GM19240 (cell line): ENCODE measurements around the gene RIPK4.

Experiments
- DNase-seq: peaks from one replicate; pipeline ENCODE4 v3.0.0; 2011; ENCODE audit warnings: low spot score; ENCODE audit not compliant: insufficient read length

The RIPK4 gene

DNA sequence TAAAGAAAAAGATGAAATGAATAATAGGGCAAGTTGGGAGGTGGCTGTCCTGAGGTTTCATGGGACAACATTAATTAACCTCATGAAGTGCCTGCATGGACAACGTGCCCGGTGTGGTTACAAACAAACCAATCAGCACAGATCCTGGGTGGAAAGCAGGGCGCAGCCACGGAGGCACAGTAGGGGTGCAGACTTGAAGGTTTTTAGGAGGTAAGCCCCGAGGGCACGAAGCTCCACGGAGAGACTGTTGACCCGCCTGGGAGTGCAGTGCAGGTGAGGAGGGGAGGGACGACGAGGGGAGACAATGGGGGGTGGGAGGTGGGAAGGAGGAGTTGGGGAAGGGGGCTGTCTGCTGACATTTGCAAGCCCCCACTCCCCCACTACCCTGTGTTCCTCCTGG lies 2.3 kb upstream of the RIPK4 start:
- DNase-seq, result no peak

DNA sequence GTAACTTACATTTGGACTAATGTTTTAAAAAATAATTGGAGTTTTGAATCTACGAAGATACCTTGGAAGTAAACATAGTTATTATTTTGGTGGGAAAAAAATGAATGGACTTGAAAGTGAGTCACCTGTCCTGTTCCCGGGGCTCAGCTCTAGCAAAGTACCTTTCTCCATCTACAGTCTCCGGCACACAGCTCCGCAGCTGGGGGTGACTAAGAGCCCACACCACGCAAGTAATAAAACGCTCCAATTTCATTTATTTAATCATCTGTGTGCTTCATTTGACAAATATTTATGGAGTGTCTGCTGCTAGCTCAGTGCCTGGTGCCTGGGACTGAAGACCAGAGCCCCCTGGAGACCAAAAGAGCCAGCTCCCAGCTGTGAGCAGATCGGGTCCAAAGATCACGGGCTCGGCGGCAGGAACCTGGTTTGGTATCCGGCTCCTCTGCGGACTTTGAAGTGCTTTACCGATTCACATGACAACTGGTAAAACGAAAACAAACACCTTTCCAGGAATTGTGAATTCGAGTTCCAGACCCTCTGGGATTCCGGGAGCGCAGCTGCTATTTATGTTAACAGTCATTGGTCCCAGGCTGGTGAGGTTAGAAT lies 1.7 kb upstream of the RIPK4 start:
- no peak for DNase-seq

DNA sequence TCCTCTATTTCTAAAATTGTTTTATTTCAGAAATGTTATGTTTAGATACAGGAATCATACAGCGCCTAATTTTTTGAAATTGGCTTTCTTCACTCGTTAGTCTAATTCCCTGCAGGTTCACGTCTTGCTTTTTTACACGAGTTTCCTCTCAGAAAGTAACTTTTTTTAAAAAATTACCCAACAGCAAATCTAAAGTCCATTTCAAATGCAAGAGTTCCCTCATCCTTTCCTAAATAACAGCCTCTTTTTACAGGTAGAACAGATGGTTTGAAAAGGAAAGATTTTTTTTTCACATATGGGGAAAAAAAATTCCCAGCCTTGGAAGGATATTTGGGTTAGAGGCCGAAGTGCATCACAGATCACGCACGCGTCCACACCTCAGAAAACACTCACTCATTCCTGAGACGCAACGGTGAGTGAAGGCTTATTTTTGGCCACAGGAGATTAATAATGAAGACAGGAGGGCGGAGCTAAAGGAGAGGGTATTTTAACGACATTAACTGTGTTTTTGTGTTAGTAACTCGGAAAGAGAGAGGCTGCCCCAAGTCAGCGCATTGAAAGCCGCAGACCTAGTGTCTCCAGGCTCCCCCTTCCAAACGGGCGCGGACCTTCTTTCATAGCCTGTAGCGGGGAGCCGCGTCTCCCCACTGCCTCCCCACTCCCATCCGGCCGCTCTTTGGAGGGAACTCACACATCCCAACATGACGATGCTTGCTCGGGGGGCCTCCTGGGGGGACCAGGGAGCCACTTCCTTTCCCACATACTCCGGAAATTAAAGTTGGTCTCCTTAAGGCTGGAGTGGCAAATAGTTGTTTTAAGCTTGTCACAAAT lies 969 bp upstream of the RIPK4 start:
- DNase-seq, result no peak

DNA sequence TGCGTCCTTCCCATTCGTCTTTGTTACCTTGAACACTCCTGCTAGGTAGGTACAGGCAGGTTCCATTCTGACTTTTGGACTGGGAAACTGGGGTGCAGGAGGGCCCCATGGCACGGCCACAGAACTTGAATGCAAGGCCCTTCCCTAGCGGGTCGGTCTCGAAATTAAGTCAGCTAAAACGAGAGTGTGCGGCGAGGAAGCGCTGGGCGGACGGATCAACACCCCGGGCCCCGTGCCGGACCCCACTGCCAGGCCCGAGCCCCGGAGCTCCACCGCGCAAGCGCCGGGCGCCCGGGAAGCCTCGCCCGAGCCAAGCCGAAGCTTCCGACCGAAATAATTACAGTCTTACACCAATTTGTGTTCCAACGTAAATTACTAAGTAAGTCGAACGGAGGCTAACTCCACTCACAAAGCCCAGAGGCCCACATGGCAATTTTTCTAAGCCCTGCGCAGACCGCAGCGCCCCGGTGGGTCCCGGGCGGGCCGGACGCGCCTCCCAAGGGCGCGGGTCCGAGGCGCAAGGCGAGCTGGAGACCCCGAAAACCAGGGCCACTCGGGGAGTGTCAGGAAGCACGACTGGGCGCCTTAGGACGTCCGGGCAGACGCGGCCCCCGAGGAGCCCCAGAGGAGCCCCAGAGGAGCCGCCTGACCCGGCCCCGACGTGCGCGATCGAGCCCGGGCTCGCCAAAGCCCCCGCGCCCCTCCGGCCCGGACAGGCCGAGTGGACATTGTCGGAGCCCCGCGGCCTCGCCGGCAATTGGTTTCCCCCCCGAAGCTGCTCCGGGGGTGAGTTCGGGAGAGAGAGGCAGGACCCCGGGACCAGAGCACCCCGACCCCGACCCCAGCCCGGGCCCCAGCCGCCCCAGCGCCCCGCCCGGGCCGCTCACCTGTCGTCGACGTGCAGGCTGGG lies 624 bp downstream of the RIPK4 start:
- no peak for DNase-seq

DNA sequence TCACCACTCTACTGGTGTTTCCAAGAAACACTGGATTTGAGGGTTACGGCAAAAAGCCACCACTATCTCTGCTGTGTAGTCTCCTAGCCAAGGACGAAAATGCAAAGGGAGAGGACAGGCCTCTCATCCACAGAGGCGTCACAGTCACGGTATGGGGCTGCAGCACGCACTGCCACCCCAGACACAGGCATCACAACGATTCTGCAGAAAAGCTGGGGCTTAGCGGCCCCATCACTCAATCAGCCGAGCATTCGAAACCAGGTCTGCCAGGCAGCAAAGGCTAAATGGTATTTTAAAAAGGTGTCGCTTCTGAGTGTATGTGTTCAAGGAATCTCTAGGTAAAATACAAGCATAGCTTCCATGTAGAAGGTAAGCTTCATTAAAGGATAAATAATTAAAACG lies 1.4 kb downstream of the RIPK4 start:
- DNase-seq, result no peak

DNA sequence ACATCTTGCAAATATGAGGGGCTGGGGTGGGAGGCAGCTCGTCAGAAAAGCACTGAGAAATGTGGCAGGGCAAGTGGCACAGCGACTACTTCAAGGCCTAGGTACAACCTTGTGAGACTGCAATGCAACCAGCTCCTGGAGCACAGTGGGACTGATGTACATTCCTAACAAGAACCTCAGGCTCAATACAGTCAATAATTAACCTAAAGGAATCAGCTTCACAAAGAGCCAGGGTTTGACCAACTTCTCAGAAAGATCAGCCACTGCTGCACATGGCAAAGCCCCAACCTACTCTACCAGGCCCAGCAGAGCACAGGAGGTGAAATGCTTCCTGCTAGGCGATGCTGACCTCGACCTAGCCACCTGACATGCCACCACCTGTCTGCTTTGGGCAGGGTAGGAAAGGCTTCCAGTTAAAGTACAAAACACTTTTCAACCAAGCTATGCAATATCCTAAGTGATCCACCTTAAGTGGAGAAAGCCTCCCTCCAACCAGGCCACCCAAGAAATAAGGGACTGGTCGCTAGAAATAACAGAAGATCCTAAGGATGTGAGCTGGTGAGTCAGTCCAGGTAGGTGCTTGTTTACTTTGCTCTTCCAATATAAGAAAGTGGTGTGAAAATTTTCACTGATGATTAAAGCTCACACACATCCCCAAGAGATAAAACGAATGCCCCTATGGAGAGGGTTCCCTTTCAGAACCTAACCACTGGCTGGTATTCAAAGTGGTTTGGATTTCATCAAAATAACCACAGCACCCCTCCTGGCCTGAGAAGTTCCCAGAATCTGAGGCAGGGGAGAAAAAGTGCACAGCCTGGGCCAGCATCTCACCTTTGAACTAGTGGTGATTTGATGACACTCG lies 2.1 kb downstream of the RIPK4 start:
- DNase-seq, result no peak

DNA sequence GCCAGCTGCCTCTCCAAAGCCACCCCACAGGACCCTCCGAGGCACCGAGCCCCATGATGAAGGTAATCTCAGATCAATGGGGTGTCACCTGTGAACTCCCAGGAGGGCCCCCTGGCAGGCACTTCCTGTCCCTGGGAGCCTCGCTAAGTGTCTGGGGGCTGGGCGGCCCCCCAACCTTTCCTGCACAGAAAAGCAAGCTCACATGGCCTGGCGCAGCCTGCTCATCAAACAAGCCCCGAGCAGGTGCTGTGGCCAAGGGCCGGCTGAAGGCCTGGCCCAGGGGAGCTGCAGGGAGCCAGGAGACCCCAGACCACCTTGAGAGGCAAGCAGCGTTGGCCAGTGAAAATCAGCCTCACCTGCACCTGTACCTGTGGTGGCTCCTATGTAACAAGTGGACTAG lies 2.9 kb downstream of the RIPK4 start:
- no peak for DNase-seq

DNA sequence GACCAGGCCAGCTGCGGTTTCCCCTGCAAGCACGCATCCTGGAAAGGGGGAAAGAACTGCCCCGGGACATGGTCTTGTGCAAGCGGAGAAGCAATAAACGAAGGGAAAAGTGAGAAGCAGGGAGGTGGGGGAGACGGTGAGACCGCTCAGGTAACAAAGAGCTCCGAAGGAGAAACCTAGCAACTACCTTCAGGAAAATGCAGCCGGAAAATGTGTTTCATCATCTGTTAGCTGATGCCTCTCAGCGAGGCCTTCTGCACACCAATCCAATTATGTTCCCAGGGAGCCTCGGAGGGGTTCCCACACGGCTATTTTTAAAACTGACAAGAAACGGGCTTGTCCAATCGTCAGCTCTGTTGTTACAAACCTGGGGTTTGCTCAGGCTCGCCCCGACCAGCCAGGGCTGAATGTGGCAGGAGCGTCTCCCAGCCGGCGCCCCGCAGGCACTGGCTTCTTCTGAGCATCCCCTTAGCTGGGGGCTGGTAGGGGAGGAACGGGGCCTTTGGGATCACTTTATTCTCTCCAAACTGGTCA lies 3.4 kb downstream of the RIPK4 start:
- DNase-seq, result no peak

DNA sequence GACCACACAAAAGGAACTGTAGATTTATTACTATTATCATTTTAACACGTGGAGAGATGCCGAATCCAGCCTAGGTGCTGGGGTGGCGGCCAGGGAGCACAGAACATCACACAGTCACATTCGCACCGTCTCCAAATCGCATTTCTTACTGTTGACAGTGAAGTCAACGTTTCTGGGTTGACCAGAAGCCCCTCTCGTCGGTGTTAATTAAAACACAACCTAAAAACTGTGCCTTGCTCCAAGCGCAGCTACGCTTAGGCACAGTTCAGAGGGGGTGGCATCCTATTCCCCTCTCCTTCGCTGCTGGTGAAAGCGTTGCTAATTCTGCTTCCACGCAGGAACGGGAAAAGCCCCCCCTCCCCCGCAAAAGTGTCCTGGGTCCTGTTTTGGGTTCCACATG lies 4.1 kb downstream of the RIPK4 start:
- no peak for DNase-seq

DNA sequence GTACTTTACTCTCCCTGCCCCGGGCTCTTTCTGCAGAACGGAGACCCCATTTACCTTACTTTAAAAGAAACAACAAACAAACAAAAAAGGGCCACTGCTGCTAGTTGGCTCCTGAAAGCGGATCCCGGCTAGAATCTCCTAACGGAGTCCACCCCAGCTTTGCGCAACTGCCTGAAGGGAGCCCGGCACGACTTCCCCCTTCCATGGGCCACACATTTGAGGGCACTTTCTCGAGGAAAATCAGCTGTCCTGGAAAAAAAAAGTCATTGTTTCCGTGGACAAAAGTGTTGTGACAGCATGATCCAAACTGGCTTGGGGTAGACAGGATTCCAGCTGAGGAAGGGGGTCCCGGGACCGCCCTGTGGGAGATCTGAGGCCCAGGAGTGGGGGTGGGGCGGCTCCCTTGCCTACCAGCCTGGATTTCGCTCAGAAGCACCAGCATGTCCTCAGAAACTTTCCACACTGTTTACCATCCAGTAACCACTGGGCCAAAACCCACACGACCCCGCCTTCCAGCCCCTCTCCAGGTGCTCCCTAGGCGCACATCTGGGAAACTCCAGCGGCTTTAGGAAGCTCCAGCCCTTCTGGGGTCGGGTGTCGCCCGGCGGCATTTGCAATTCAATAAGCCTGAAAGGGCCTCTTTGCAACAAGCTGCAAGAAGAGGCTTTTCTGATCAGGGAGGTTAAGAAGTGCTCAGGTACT lies 4.8 kb downstream of the RIPK4 start:
- no peak for DNase-seq

DNA sequence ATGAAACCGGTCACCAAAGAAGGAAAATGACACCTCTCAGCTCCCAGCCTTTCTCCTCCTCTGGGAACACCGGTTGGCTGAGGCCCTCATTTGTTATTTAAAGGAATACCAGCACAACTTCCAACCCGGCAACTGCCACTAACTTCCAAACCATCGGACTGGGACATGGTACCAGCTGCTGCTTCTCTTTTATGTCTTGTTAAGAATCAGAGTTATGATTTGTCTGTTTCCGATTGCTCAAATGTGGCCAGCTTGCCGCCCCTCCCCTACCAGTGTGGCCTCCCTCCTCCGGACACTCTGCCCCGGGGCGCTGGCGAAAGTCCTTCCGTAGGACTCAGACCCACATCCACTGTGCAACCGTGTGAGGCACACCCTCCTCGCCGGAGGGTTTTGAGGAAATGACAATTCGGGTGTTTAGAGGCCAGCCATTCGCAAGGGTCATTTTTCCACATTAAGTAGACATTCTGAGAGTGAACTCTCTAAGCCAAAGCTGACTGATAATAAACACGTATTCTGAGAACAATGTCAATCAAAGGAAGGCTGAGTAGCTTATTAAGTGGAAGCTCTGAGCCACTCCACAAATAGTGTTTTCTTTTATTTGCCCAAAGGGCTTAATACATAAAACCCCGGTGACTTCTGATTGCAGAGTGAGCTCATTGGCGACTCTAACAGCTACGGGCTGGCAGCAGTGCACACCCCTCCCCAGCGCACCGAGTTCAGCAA lies 5.5 kb downstream of the RIPK4 start:
- DNase-seq, result no peak

DNA sequence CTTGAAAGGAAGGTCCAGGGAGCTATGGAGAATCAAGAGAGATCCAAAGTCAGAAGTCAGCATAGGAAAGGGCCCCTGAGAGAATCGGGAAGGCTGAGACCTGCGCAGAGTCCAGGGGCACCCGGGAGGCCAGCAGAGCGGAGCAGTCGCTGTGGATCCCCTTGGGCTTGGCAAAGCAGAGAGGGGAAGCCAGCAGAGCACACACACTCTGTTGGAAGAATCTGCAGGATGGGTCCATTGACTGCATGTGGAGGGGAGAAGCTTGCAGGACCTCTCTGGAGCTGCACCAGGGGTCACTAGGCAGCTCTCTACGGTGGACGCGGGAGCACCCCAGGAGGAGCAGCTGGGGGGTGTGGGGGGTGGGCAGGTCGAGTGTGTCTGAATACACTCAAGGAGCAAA lies 6.4 kb downstream of the RIPK4 start:
- DNase-seq, result no peak

DNA sequence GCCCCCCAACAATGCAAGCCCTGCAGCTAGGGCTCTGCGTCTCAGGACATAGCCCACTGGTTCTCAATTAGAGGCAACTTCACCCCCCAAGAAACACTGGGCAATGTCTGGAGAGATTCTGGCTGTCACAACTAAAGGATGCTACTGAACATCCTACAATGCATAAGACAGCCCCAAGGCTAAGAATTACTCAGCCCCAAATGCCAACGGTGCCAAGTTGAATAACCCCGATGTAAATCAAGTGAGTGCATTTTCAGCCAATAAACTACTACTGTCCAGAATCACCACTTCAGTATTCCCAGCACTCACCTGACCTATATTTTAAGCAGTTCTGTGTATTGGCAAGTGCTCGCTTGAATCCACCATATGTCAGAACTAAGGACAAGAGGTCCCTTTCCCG lies 6.9 kb downstream of the RIPK4 start:
- DNase-seq, result no peak

DNA sequence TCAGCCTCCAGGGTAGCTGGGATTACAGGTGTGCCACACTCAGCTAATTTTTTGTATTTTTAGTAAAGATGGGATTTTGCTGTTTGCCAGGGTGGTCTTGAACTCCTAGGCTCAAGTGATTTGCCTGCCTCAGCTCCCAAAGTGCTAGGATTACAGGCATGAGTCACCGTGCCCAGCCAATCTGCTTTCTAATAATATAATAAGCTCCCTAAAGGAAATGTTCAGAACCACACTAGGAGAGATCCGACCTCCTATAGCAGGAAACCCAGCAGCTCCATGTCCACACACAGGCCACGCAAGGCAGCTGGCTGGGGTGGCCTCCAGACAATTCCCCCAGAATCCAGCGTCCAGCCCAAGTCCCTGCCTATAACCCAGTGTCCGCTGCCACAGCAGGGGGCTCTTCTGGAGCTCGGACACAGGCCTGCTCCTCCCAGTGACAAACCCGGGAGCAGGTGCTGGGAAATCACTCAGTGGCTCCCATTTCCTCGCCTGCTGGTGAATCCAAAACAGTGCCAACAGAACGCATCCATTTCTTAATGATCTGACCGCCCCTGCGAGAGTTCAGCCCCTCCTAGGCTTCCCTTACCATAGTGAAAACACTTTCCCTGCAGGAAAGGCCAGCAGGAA lies 7.5 kb downstream of the RIPK4 start:
- no peak for DNase-seq

DNA sequence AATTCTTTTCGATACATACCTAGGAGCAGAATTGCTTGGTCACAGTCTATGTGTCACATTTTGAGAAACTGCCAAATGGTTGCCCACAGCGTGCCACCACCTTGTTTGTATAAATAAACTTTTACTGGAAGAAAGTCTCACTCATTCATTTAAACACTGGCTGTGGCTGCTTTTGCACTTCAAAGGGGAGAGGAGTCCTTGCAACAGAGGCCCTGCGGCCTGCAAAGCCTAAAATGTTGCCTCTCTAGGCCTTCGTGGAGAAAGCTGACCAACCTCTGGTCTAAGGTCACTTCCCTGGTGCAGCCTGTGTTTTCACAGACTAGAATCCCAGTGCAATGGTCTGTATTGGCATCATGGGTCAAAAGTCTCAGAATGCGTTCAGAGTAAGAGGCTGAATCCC lies 8.3 kb downstream of the RIPK4 start:
- DNase-seq, result no peak

DNA sequence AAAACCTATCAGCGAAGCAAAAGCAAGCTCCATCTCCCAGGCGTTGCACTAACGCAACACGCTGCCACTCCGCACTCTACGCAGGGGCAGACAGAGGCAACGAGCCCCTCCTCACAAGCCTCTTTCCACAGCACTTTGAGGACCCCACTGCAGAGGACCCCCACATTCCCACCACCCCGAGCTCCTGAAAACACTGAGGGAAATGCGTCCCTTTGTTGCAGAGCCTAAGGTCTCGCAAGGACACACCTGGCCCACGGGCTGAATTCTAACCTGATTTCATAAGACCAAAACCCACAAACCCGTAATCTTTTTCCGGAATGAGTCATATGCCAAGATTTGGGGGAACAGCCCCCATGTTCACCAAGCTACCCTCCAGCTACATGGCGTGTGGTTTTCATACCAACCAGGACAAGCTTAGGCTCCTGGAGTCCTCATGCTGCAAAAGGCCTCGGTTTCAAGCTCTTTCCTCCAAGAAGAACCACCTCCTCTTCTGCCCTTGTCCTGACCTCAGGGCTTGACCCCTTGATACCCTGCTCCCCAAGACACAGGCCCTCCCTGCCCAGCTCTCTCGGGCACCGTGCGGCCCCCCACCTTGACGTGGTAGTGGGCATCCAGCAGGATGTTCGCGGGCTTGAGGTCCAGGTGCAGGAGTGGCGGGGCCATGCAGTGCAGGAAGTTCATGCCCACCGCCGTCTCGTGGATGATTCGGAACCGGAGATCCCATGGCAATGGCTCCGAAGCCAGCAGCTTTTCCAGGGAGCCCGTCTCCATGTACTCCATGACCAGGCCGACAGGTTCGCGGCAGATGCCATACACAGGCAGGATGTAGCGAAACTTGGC lies 10.7 kb downstream of the RIPK4 start:
- DNase-seq, result no peak

DNA sequence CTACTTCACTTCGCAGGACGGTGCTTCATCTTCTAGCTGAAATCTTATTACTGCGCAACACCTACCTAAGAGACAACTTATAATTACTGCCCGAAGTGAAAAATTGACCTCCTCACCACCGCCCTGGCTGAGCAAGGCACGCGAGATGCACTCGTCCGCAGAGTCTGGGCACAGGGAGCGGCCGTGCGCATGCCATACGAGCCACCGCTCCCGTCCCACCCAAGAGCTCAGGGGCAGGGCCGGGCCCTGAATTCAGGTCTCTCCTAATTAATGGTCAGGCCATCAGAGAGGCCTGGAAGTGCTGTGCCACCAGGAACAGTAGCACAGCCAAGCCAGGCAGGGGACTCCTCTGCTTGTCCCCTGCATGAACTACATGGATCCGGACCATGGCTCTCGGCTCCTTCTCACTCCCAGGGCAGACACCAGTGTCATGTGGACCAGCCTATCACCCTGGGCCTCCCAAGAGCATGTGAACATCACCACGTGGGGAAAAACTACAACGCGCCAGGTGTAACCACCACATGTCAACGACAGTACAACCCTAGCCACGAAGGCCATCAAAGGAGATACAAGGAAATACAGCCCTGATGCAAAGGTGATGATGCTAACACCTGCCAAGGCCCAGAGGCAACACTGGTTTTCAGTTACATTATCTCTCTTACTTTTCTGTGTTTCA lies 11.5 kb downstream of the RIPK4 start:
- DNase-seq, result no peak

DNA sequence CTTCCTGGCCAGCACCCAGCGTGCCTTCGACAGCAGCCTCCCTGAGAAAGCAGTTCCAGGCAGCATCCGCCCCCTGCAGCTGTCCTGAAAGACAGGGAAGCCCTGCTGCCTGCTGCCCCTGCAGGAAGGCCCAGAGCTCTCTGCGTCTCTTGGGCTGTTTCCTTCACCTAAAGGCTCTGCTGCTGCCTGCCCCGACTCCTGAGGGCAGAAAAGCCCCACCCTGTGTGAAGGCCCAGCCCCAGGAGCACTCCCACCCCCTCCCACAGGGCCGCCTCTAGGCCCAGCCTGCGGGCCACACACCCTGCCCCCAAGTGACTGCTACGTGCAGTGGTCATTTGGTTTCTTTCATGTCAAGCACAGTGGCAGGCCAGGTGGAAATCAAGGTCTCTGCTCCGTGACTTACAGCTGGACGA lies 12.4 kb downstream of the RIPK4 start:
- DNase-seq, result no peak
